Activated CD8-positive, alpha-beta T cell treated with anti-CD3 and anti-CD28 coated beads for 36 hours (primary cell): ENCODE results near the gene SFXN4. TPM values are rescaled to one million over a fixed set of nuclear protein-coding genes. Genes with fewer than 3 reads are reported as not detected.
"Not testable (repeated sequence)": the region's sequence is repeated elsewhere in the genome, so short reads cannot be mapped to it uniquely, and the experiment has no call there.

Source experiments
- ATAC-seq: fragments of 200-7000 bp; cut with Tn5 transposase; one replicate; pipeline ENCODE4 v1.10.0; 2021; ENCODE audit warnings: mild to moderate bottlenecking, moderate library complexity
- CTCF ChIA-PET: fragments of 350-600 bp; sonication (Branson Sonifier 250); formaldehyde crosslinking; loops from one replicate; lab custom pipeline; 2021; ENCODE audit warnings: antibody characterized with exemption; lab: Charles Lee
- POLR2A ChIA-PET: fragments of 350-600 bp; sonication (Branson Sonifier 250); formaldehyde crosslinking; loops from one replicate; lab custom pipeline; 2021; ENCODE audit warnings: antibody characterized with exemption; lab: Charles Lee
- DNase-seq: peaks from one replicate; pipeline ENCODE4 v3.0.0-alpha.2; 2020
- H3K27ac Mint-ChIP-seq: one replicate; pipeline ENCODE4 v1.8.0; 2021; ENCODE audit warnings: mild to moderate bottlenecking, mixed read lengths
- H3K27me3 Mint-ChIP-seq: one replicate; pipeline ENCODE4 v1.8.0; 2021; ENCODE audit warnings: mixed read lengths
- H3K36me3 Mint-ChIP-seq: one replicate; pipeline ENCODE4 v1.8.0; 2021; ENCODE audit warnings: low read depth, mixed read lengths
- H3K4me1 Mint-ChIP-seq: one replicate; pipeline ENCODE4 v1.8.0; 2021; ENCODE audit warnings: low read depth, mixed read lengths
- H3K4me3 Mint-ChIP-seq: one replicate; pipeline ENCODE4 v1.8.0; 2021; ENCODE audit warnings: mild to moderate bottlenecking, moderate library complexity, mixed read lengths
- H3K9me3 Mint-ChIP-seq: one replicate; pipeline ENCODE4 v1.8.0; 2021; ENCODE audit warnings: mixed read lengths
- CTCF ChIP-seq: fragments of 200-600 bp; IDR thresholded peaks from one replicate; pipeline ENCODE4 v1.8.0; 2022; ENCODE audit warnings: antibody characterized with exemption, mild to moderate bottlenecking
- intact Hi-C: fragments of 100-400 bp; cut with micrococcal nuclease; formaldehyde crosslinking; loops from one replicate; pipeline ENCODE4 v1.10.0; 2022
- total RNA-seq, 2 experiments: library from RNA; stranded (reverse); gene quantifications; one replicate each; pipeline ENCODE4 v1.2.3, GENCODE V29; 2021

The SFXN4 gene
- total RNA-seq, 2 experiments from 2014 or later, result 45.9 to 50.3 TPM

- Mint-ChIP-seq H3K27ac (no peak overlapping the region), H3K36me3 (peaks cover 54% of the 10 kb centered on the region), H3K4me3 (no peak overlapping the region), H3K9me3 (no peaks in the 10 kb centered on the region), H3K4me1 (no peaks in the 10 kb centered on the region), H3K27me3 (no peaks in the 10 kb centered on the region)
- no peak for DNase-seq
- ChIA-PET POLR2A (interaction anchor here (0.7 to 3.1 kb wide), 4 partner anchors 8 to 568 kb away, joined by 3 to 14 read pairs (median 4); partner anchors contain the start of gene SFXN4), CTCF (interaction anchor here (0.7 to 2.1 kb wide), 3 partner anchors 7 to 47 kb away, joined by 3 to 6 read pairs (median 3); no protein-coding TSS in a partner anchor)
- no peak for TF ChIP-seq CTCF
- intact Hi-C loops, result no loop called here
- no peak for ATAC-seq
These were observed 12.5 kb downstream of the SFXN4 start for GRCh38 chr10:119153041-119153440.

DNA sequence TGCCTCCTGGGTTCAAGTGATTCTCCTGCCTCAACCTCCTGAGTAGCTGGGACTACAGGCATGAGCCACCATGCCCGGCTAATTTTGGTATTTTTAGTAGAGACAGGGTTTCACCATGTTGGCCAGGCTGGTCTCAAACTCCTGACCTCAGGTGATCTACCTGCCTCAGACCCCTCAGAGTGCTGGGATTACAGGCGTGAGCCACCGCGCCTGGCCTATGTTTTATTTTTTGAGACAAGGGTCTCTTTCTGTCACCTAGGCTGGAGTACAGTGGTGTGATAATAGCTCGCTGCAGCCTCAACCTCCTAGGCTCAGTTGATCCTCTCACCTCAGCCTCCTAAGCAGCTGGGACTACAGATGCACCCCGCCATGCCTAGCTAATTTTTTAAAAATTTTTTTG, 13.9 kb downstream of the SFXN4 start:
- CTCF ChIA-PET, result interaction anchor here (2.1 kb wide), 1 partner anchor 12 kb away, joined by 6 read pairs; no protein-coding TSS in a partner anchor
- POLR2A ChIA-PET, result interaction anchor here (0.6 to 3.1 kb wide), 2 partner anchors 13 to 20 kb away, joined by 3 to 14 read pairs; partner anchors contain the start of gene SFXN4
- ATAC-seq, H3K27me3 Mint-ChIP-seq, DNase-seq, H3K9me3 Mint-ChIP-seq, H3K27ac Mint-ChIP-seq, intact Hi-C loops, H3K4me1 Mint-ChIP-seq, H3K4me3 Mint-ChIP-seq: not testable (repeated sequence)
- H3K36me3 Mint-ChIP-seq, result peaks cover 49% of the 10 kb centered on the region

- no peak for ATAC-seq
- H3K36me3 Mint-ChIP-seq, result peaks cover 41% of the 10 kb centered on the region
- H3K27me3 Mint-ChIP-seq, result no peaks in the 10 kb centered on the region
- TF ChIP-seq CTCF, result no peak
- ChIA-PET POLR2A (interaction anchor here (1.2 kb wide), 1 partner anchor 15 kb away, joined by 4 read pairs; no protein-coding TSS in a partner anchor), CTCF (no interaction called here)
- H3K4me3 Mint-ChIP-seq, result no peak overlapping the region
- intact Hi-C loops, result no loop called here
- H3K9me3 Mint-ChIP-seq, result no peaks in the 10 kb centered on the region
- H3K27ac Mint-ChIP-seq, result no peak overlapping the region
- no peak for DNase-seq
- H3K4me1 Mint-ChIP-seq, result no peaks in the 10 kb centered on the region
These were observed 15.8 kb downstream of the SFXN4 start for GRCh38 chr10:119149729-119150128.

DNA sequence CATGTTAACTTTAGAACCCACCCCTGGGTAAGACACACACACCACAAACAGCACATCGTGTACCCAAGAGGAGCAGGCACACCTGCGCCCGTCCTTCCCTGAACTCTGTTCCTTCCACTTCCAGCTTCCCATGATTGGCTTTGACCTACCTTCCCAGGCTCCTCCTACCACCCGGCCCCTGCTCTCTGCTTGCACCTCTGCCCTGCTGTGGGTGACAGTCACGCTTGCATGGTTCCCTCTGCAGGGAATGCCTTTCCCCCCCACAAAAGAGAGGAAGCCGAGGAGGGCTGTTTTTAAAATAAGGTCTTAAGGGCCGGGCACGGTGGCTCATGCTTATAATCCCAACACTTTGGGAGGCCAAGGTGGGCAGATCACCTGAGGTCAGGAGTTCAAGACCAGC, 16.4 kb downstream of the SFXN4 start:
- Mint-ChIP-seq H3K9me3 (no peaks in the 10 kb centered on the region), H3K27ac (no peak overlapping the region), H3K36me3 (peaks cover 36% of the 10 kb centered on the region), H3K4me1 (no peaks in the 10 kb centered on the region), H3K4me3 (no peak overlapping the region), H3K27me3 (no peaks in the 10 kb centered on the region)
- ChIA-PET POLR2A (interaction anchor here (0.5 to 1.7 kb wide), 3 partner anchors 9 to 15 kb away, joined by 3 to 6 read pairs (median 4); no protein-coding TSS in a partner anchor), CTCF (no interaction called here)
- no peak for ATAC-seq
- intact Hi-C loops, result no loop called here
- TF ChIP-seq CTCF, result no peak
- no peak for DNase-seq

GRCh38 chr10:119143657-119144056, 21.9 kb downstream of the SFXN4 start:
- CTCF ChIA-PET, result no interaction called here
- no peak for TF ChIP-seq CTCF
- peaks cover 5% of the 10 kb centered on the region for H3K4me1 Mint-ChIP-seq
- DNase-seq (no peak), ATAC-seq (no peak)
- H3K9me3 Mint-ChIP-seq, result no peaks in the 10 kb centered on the region
- intact Hi-C loops, result no loop called here
- no peaks in the 10 kb centered on the region for H3K27me3 Mint-ChIP-seq
- no peak overlapping the region for H3K4me3 Mint-ChIP-seq
- H3K36me3 Mint-ChIP-seq, result peaks cover 34% of the 10 kb centered on the region
- POLR2A ChIA-PET, result no interaction called here
- H3K27ac Mint-ChIP-seq, result no peak overlapping the region
